WTC11 (cell line): Measurements from ENCODE around the gene TLR5. TPM values are rescaled to one million over a fixed set of nuclear protein-coding genes. Genes with fewer than 3 reads are reported as not detected.

Experiments used
- ATAC-seq: fragments of 200-7000 bp; cut with Tn5 transposase; 2 replicates; pipeline ENCODE4 v1.10.0; 2021; ENCODE audit warnings: mild to moderate bottlenecking, moderate library complexity
- Bru-seq: library from RNA; stranded (reverse); fragments of 400-500 nt; gene quantifications from one replicate; lab custom pipeline; 2021; lab: Mats Ljungman, UMichigan
- CTCF ChIA-PET: fragments of 300-600 bp; sonication (Branson Sonifier 250); formaldehyde crosslinking; loops from one replicate; lab custom pipeline; 2021; ENCODE audit warnings: antibody characterized with exemption; lab: Charles Lee
- POLR2A ChIA-PET: fragments of 350-600 bp; sonication (Branson Sonifier 250); formaldehyde crosslinking; loops from one replicate; lab custom pipeline; 2021; ENCODE audit warnings: antibody characterized with exemption; lab: Charles Lee
- DNase-seq: peaks from one replicate; pipeline ENCODE4 v3.0.0; 2021; ENCODE audit warnings: low spot score
- H3K27ac Mint-ChIP-seq: 2 replicates; pipeline ENCODE4 v1.8.0; 2021; ENCODE audit warnings: mixed read lengths
- H3K27me3 Mint-ChIP-seq: 2 replicates; pipeline ENCODE4 v1.8.0; 2021; ENCODE audit warnings: low read depth, mild to moderate bottlenecking, moderate library complexity, mixed read lengths
- H3K36me3 Mint-ChIP-seq: 2 replicates; pipeline ENCODE4 v1.8.0; 2021; ENCODE audit warnings: mixed read lengths
- H3K4me1 Mint-ChIP-seq: 2 replicates; pipeline ENCODE4 v1.8.0; 2022; ENCODE audit warnings: mixed read lengths
- H3K4me3 Mint-ChIP-seq: 2 replicates; pipeline ENCODE4 v1.8.0; 2021; ENCODE audit warnings: mild to moderate bottlenecking, moderate library complexity, mixed read lengths
- H3K9me3 Mint-ChIP-seq: 2 replicates; pipeline ENCODE4 v1.8.0; 2021; ENCODE audit warnings: mixed read lengths
- ELF4 ChIP-seq: sonication (generic); formaldehyde crosslinking; IDR thresholded peaks from 2 replicates; pipeline ENCODE4 v1.8.1; 2022; ENCODE audit warnings: low read depth, mild to moderate bottlenecking, moderate library complexity, missing genetic modification reagents
- ESRRA ChIP-seq: sonication (generic); formaldehyde crosslinking; IDR thresholded peaks from 2 replicates; pipeline ENCODE4 v1.8.1; 2022; ENCODE audit warnings: mild to moderate bottlenecking, missing genetic modification reagents, borderline replicate concordance
- FOXK1 ChIP-seq: sonication (generic); formaldehyde crosslinking; IDR thresholded peaks from 2 replicates; pipeline ENCODE4 v1.8.0; 2022; ENCODE audit warnings: mild to moderate bottlenecking, moderate library complexity, missing genetic modification reagents
- NR2C2 ChIP-seq: sonication (generic); formaldehyde crosslinking; IDR thresholded peaks from 2 replicates; pipeline ENCODE4 v1.8.0; 2022; ENCODE audit warnings: mild to moderate bottlenecking, missing genetic modification reagents
- SOX15 ChIP-seq: fragments of 250-450 bp; sonication (Bioruptor Pico); IDR thresholded peaks from 2 replicates; pipeline ENCODE4 v1.9.0; 2021; ENCODE audit warnings: mild to moderate bottlenecking
- TCF7 ChIP-seq: sonication (generic); formaldehyde crosslinking; IDR thresholded peaks from 2 replicates; pipeline ENCODE4 v1.8.0; 2022; ENCODE audit warnings: mild to moderate bottlenecking, low read depth, missing genetic modification reagents, moderate library complexity
- TEAD4 ChIP-seq: sonication (generic); formaldehyde crosslinking; IDR thresholded peaks from 2 replicates; pipeline ENCODE4 v1.8.0; 2022; ENCODE audit warnings: mild to moderate bottlenecking, missing genetic modification reagents
- ZNF317 ChIP-seq: sonication (generic); formaldehyde crosslinking; IDR thresholded peaks from 2 replicates; pipeline ENCODE4 v1.8.1; 2023; ENCODE audit warnings: low read depth, mild to moderate bottlenecking, moderate library complexity, missing genetic modification reagents, borderline replicate concordance
- ZNF416 ChIP-seq: fragments of 250-450 bp; sonication (Bioruptor Pico); IDR thresholded peaks from 2 replicates; pipeline ENCODE4 v1.9.0; 2021; ENCODE audit warnings: mild to moderate bottlenecking, inconsistent platforms
- long read RNA-seq, 3 experiments: library from RNA in 1 of 3; library from capped mRNA in 1 of 3; library from polyadenylated mRNA in 1 of 3; unstranded in 2 of 3; stranded (forward) in 1 of 3; transcript quantifications; one replicate each; pipeline ENCODE4 v2.0.0, GENCODE V29; 2021
- total RNA-seq: library from RNA; stranded (reverse); gene quantifications from 3 replicates; pipeline ENCODE4 v1.2.3, GENCODE V29; 2021
- TF ChIP-seq, protein P1 (sequence below): sonication (generic); formaldehyde crosslinking; IDR thresholded peaks from 2 replicates; pipeline ENCODE4 v1.8.0; 2022; ENCODE audit warnings: mild to moderate bottlenecking, missing genetic modification reagents
- TF ChIP-seq, protein P2 (sequence below): sonication (generic); formaldehyde crosslinking; IDR thresholded peaks from 2 replicates; pipeline ENCODE4 v1.8.0; 2022; ENCODE audit warnings: mild to moderate bottlenecking, missing genetic modification reagents
- TF ChIP-seq, protein P3 (sequence below): sonication (generic); formaldehyde crosslinking; IDR thresholded peaks from 2 replicates; pipeline ENCODE4 v1.8.0; 2022; ENCODE audit warnings: mild to moderate bottlenecking, missing genetic modification reagents
- TF ChIP-seq, protein P4 (sequence below): fragments of 200-600 bp; IDR thresholded peaks from 2 replicates; pipeline ENCODE4 v1.8.0; 2022; ENCODE audit warnings: antibody characterized with exemption
- TF ChIP-seq, protein P5 (sequence below): sonication (generic); formaldehyde crosslinking; IDR thresholded peaks from 2 replicates; pipeline ENCODE4 v1.8.1; 2022; ENCODE audit warnings: low read depth, mild to moderate bottlenecking, moderate library complexity, missing genetic modification reagents, borderline replicate concordance
- TF ChIP-seq, protein P6 (sequence below): sonication (generic); formaldehyde crosslinking; IDR thresholded peaks from 2 replicates; pipeline ENCODE4 v1.8.1; 2022; ENCODE audit warnings: mild to moderate bottlenecking, missing genetic modification reagents, moderate library complexity, borderline replicate concordance
- TF ChIP-seq, protein P7 (sequence below): sonication (generic); formaldehyde crosslinking; IDR thresholded peaks from 2 replicates; pipeline ENCODE4 v1.8.0; 2023; ENCODE audit warnings: missing genetic modification reagents, mild to moderate bottlenecking, borderline replicate concordance
- TF ChIP-seq, protein P8 (sequence below): sonication (generic); formaldehyde crosslinking; IDR thresholded peaks from 2 replicates; pipeline ENCODE4 v1.8.0; 2023; ENCODE audit warnings: mild to moderate bottlenecking, missing genetic modification reagents

The TLR5 gene, protein sequence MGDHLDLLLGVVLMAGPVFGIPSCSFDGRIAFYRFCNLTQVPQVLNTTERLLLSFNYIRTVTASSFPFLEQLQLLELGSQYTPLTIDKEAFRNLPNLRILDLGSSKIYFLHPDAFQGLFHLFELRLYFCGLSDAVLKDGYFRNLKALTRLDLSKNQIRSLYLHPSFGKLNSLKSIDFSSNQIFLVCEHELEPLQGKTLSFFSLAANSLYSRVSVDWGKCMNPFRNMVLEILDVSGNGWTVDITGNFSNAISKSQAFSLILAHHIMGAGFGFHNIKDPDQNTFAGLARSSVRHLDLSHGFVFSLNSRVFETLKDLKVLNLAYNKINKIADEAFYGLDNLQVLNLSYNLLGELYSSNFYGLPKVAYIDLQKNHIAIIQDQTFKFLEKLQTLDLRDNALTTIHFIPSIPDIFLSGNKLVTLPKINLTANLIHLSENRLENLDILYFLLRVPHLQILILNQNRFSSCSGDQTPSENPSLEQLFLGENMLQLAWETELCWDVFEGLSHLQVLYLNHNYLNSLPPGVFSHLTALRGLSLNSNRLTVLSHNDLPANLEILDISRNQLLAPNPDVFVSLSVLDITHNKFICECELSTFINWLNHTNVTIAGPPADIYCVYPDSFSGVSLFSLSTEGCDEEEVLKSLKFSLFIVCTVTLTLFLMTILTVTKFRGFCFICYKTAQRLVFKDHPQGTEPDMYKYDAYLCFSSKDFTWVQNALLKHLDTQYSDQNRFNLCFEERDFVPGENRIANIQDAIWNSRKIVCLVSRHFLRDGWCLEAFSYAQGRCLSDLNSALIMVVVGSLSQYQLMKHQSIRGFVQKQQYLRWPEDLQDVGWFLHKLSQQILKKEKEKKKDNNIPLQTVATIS
- total RNA-seq (0.46 to 1.1 TPM (median 0.73 TPM) in 3 replicates), Bru-seq, nascent RNA (percentile 33 among the genes with signal in this experiment)
- long read RNA-seq, experiment 1, partial matches to known transcripts: 0 of 3 reads
- long read RNA-seq, experiment 1, other reads (novel, unspliced or antisense): 2 of 3 reads
- long read RNA-seq, experiment 2, partial matches to known transcripts: 0 of 2 reads
- long read RNA-seq, experiment 2, other reads (novel, unspliced or antisense): 2 of 2 reads
- long read RNA-seq, experiment 3: 0 reads

DNA sequence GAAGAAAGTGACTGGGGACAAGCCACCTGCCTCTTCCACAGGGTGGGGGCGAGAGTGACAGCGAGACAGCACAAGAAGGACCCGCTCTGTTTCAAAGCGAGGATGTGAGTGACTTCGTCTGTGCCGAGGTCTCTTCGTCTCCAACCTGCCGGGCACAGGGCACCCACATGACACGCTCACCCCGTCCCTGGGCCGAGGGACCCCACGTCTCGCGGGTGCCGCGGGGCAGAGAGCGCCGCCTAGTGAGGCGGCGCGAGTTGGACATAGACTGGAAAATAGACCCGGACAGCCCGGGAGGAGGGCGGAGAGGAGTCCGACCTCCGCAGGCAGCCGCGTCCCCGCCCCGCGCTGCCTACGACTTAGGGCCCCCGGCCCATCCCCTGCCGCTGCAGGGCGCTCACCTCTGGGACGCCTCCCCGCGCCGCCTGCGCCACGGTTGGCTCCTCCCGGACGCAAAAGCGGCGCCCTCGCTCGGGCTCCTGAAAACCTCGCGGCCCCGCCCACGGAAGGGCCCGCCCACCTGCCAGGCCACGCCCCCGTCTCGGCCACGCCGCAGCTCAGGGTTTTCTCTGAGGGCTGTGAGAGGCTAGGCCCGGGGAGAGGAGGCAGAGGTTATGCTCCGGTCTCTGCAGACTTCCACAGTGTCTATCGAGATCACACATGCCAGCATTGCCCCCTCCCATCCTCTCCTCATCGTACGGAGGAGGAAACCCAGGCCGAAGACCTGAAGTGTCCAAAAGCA is at the start of gene TLR5:
Gene TLR5, minus strand, starts transcription at position 454 of the 742 bp plus-strand sequence. CDS start 30,217 bp downstream, outside the sequence.
- peaks cover 18% of the 10 kb centered on the region for H3K9me3 Mint-ChIP-seq
- H3K27me3 Mint-ChIP-seq: peaks cover 48% of the 10 kb centered on the region
- peaks cover 20% of the 10 kb centered on the region for H3K4me1 Mint-ChIP-seq
- ChIA-PET CTCF (interaction anchor here (0.6 to 3.8 kb wide), 22 partner anchors 9 to 1324 kb away, joined by 3 to 47 read pairs (median 4); no protein-coding TSS in a partner anchor), POLR2A (interaction anchor here (1.3 kb wide), 1 partner anchor 221 kb away, joined by 6 read pairs; the partner anchor contains the start of gene SUSD4)
- no peaks in the 10 kb centered on the region for H3K36me3 Mint-ChIP-seq
- no peak within 1 kb of the TSS for H3K27ac Mint-ChIP-seq
- DNase-seq (peak; percentile 87), ATAC-seq (peak; percentile 92)
- H3K4me3 Mint-ChIP-seq: peak within 1 kb of the TSS; percentile 68
- TF ChIP-seq NR2C2 (CRISPR knock-in tag): peak; percentile 63; the same call in 1 of the 2 replicates
- TF ChIP-seq, protein P1, sequence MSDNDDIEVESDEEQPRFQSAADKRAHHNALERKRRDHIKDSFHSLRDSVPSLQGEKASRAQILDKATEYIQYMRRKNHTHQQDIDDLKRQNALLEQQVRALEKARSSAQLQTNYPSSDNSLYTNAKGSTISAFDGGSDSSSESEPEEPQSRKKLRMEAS (CRISPR knock-in tag): peak; percentile 72
- TF ChIP-seq TCF7 (CRISPR knock-in tag): peak; percentile 34; the same call in 1 of the 2 replicates
- TF ChIP-seq, protein P2, sequence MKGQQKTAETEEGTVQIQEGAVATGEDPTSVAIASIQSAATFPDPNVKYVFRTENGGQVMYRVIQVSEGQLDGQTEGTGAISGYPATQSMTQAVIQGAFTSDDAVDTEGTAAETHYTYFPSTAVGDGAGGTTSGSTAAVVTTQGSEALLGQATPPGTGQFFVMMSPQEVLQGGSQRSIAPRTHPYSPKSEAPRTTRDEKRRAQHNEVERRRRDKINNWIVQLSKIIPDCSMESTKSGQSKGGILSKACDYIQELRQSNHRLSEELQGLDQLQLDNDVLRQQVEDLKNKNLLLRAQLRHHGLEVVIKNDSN: peak; percentile 57; the same call in 1 of the 2 replicates
- TF ChIP-seq, protein P3, sequence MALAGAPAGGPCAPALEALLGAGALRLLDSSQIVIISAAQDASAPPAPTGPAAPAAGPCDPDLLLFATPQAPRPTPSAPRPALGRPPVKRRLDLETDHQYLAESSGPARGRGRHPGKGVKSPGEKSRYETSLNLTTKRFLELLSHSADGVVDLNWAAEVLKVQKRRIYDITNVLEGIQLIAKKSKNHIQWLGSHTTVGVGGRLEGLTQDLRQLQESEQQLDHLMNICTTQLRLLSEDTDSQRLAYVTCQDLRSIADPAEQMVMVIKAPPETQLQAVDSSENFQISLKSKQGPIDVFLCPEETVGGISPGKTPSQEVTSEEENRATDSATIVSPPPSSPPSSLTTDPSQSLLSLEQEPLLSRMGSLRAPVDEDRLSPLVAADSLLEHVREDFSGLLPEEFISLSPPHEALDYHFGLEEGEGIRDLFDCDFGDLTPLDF: peak; percentile 77
- TF ChIP-seq, protein P4, sequence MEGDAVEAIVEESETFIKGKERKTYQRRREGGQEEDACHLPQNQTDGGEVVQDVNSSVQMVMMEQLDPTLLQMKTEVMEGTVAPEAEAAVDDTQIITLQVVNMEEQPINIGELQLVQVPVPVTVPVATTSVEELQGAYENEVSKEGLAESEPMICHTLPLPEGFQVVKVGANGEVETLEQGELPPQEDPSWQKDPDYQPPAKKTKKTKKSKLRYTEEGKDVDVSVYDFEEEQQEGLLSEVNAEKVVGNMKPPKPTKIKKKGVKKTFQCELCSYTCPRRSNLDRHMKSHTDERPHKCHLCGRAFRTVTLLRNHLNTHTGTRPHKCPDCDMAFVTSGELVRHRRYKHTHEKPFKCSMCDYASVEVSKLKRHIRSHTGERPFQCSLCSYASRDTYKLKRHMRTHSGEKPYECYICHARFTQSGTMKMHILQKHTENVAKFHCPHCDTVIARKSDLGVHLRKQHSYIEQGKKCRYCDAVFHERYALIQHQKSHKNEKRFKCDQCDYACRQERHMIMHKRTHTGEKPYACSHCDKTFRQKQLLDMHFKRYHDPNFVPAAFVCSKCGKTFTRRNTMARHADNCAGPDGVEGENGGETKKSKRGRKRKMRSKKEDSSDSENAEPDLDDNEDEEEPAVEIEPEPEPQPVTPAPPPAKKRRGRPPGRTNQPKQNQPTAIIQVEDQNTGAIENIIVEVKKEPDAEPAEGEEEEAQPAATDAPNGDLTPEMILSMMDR: peak; percentile 50
- TF ChIP-seq TEAD4 (CRISPR knock-in tag): peak; percentile 67; the same call in 1 of the 2 replicates
- TF ChIP-seq ELF4 (CRISPR knock-in tag): no peak
- TF ChIP-seq ZNF317 (CRISPR knock-in tag): no peak
- TF ChIP-seq ESRRA: no peak
- no peak for TF ChIP-seq ZNF416 (CRISPR knock-in tag)
- TF ChIP-seq, protein P5, sequence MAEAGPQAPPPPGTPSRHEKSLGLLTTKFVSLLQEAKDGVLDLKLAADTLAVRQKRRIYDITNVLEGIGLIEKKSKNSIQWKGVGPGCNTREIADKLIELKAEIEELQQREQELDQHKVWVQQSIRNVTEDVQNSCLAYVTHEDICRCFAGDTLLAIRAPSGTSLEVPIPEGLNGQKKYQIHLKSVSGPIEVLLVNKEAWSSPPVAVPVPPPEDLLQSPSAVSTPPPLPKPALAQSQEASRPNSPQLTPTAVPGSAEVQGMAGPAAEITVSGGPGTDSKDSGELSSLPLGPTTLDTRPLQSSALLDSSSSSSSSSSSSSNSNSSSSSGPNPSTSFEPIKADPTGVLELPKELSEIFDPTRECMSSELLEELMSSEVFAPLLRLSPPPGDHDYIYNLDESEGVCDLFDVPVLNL (CRISPR knock-in tag): no peak
- no peak for TF ChIP-seq SOX15
- TF ChIP-seq, protein P6, sequence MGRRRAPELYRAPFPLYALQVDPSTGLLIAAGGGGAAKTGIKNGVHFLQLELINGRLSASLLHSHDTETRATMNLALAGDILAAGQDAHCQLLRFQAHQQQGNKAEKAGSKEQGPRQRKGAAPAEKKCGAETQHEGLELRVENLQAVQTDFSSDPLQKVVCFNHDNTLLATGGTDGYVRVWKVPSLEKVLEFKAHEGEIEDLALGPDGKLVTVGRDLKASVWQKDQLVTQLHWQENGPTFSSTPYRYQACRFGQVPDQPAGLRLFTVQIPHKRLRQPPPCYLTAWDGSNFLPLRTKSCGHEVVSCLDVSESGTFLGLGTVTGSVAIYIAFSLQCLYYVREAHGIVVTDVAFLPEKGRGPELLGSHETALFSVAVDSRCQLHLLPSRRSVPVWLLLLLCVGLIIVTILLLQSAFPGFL (CRISPR knock-in tag): no peak
- TF ChIP-seq FOXK1 (CRISPR knock-in tag): peak; percentile 27; the same call in 1 of the 2 replicates
- TF ChIP-seq, protein P7, sequence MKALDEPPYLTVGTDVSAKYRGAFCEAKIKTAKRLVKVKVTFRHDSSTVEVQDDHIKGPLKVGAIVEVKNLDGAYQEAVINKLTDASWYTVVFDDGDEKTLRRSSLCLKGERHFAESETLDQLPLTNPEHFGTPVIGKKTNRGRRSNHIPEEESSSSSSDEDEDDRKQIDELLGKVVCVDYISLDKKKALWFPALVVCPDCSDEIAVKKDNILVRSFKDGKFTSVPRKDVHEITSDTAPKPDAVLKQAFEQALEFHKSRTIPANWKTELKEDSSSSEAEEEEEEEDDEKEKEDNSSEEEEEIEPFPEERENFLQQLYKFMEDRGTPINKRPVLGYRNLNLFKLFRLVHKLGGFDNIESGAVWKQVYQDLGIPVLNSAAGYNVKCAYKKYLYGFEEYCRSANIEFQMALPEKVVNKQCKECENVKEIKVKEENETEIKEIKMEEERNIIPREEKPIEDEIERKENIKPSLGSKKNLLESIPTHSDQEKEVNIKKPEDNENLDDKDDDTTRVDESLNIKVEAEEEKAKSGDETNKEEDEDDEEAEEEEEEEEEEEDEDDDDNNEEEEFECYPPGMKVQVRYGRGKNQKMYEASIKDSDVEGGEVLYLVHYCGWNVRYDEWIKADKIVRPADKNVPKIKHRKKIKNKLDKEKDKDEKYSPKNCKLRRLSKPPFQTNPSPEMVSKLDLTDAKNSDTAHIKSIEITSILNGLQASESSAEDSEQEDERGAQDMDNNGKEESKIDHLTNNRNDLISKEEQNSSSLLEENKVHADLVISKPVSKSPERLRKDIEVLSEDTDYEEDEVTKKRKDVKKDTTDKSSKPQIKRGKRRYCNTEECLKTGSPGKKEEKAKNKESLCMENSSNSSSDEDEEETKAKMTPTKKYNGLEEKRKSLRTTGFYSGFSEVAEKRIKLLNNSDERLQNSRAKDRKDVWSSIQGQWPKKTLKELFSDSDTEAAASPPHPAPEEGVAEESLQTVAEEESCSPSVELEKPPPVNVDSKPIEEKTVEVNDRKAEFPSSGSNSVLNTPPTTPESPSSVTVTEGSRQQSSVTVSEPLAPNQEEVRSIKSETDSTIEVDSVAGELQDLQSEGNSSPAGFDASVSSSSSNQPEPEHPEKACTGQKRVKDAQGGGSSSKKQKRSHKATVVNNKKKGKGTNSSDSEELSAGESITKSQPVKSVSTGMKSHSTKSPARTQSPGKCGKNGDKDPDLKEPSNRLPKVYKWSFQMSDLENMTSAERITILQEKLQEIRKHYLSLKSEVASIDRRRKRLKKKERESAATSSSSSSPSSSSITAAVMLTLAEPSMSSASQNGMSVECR (CRISPR knock-in tag): peak; percentile 73; the same call in 1 of the 2 replicates
- TF ChIP-seq, protein P8, sequence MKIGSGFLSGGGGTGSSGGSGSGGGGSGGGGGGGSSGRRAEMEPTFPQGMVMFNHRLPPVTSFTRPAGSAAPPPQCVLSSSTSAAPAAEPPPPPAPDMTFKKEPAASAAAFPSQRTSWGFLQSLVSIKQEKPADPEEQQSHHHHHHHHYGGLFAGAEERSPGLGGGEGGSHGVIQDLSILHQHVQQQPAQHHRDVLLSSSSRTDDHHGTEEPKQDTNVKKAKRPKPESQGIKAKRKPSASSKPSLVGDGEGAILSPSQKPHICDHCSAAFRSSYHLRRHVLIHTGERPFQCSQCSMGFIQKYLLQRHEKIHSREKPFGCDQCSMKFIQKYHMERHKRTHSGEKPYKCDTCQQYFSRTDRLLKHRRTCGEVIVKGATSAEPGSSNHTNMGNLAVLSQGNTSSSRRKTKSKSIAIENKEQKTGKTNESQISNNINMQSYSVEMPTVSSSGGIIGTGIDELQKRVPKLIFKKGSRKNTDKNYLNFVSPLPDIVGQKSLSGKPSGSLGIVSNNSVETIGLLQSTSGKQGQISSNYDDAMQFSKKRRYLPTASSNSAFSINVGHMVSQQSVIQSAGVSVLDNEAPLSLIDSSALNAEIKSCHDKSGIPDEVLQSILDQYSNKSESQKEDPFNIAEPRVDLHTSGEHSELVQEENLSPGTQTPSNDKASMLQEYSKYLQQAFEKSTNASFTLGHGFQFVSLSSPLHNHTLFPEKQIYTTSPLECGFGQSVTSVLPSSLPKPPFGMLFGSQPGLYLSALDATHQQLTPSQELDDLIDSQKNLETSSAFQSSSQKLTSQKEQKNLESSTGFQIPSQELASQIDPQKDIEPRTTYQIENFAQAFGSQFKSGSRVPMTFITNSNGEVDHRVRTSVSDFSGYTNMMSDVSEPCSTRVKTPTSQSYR (CRISPR knock-in tag): peak; percentile 33; the same call in 1 of the 2 replicates
